ENCODE results near the gene SCN4A.
"Not testable (repeated sequence)": the region's sequence is repeated elsewhere in the genome, so short reads cannot be mapped to it uniquely, and the experiment has no call there.

The SCN4A gene

DNA sequence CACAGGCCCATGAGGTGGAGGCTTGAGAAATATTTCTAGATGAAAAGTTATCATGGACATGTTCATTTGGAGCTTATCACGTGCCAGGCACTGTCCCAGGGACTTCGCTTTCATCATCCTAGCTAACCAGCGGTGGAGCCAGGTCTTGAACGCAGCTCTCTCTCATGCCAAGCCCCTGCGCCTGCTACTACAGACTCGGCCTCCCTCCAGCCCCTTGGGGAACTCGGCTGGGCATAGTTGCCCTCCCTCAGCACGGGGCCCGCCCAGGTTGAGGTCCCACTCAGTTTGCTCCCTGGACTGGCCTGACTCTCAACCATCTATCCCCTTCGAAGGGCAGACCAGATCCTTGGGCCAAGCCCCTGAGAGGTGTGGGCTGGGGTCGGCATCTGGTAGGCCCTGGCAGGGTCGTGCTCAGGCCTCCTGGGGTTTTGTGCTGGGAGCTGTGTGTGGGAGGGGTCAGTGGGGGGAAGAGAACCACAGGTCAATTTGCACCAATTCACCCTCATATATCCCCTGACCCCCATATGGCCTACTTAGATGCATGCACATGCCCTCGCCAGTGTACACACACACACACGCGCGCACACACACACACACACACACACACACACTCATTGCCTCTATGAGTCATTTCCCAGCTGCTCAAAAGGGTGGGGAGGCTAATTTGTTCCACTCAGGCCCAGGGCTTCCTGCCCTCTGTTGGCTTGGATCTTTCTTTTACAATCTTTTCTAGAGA, 12.1 kb upstream of the SCN4A start:
- peak; percentile 66 for DNase-seq

- DNase-seq, result no peak
Measured at GRCh38 chr17:63984236-63984635, 11.5 kb upstream of the SCN4A start.

DNA sequence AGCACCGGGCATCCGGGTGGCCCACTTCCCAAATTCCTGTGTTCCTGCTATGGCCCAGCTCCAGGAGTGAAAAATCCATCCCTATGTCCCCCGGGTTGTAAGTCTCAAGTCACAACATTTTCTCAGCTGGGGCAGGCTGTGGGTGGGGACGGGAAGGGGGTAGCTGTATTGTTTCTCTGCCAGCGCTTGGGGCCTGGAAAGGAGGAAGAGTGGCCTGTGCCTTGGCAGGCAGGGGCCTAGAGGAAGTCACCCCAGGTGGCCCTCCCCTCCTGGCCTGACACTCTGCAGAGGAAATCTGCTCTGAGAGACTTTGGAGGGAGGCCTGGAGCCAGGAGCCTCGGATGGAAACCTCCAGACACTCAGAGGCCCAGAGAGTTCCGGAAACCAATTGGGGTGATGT, 10.6 kb upstream of the SCN4A start:
- DNase-seq, result no peak

GRCh38 chr17:63982641-63983040, 9.9 kb upstream of the SCN4A start:
- not testable (repeated sequence) for DNase-seq

GRCh38 chr17:63978272-63979200, 5.8 kb upstream of the SCN4A start:
- DNase-seq, result no peak

DNA sequence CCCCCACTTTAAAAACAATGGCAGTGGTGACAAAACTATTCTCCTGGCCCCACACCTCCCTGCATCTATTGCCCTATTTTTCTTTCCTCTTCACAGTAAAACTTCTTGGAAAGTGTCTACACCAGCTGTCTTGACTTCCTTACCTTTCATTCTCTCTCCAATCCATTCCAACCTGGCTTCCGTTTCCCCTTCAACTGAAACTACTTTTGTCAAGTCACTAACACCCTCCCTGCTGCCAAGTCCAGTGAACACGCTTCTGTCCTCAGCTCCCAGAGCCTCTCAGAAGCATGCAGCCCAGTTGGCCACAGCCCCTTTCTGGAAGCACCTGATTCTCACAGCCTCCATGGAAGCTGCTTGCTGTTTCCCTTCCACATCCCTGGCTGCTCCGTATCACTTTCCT, 4.0 kb upstream of the SCN4A start:
- no peak for DNase-seq

- no peak for DNase-seq
Measured at GRCh38 chr17:63975541-63976092, 2.9 kb upstream of the SCN4A start.

GRCh38 chr17:63974594-63975192, 2.0 kb upstream of the SCN4A start:
- DNase-seq, result no peak

- DNase-seq, result no peak
Measured at GRCh38 chr17:63973930-63974593, 1.3 kb upstream of the SCN4A start.

- no peak for DNase-seq
Measured at GRCh38 chr17:63973247-63973646, 529 bp upstream of the SCN4A start.

GRCh38 chr17:63969278-63969677, 3.4 kb downstream of the SCN4A start:
- DNase-seq, result no peak

- DNase-seq, result peak; percentile 26
Measured at GRCh38 chr17:63967953-63968352, 4.8 kb downstream of the SCN4A start.

- peak; percentile 29 for DNase-seq
Measured at GRCh38 chr17:63966646-63967264, 6.0 kb downstream of the SCN4A start.

GRCh38 chr17:63963123-63963522, 9.6 kb downstream of the SCN4A start:
- no peak for DNase-seq

- DNase-seq, result no peak
Measured at GRCh38 chr17:63962298-63962744, 10.4 kb downstream of the SCN4A start.

DNA sequence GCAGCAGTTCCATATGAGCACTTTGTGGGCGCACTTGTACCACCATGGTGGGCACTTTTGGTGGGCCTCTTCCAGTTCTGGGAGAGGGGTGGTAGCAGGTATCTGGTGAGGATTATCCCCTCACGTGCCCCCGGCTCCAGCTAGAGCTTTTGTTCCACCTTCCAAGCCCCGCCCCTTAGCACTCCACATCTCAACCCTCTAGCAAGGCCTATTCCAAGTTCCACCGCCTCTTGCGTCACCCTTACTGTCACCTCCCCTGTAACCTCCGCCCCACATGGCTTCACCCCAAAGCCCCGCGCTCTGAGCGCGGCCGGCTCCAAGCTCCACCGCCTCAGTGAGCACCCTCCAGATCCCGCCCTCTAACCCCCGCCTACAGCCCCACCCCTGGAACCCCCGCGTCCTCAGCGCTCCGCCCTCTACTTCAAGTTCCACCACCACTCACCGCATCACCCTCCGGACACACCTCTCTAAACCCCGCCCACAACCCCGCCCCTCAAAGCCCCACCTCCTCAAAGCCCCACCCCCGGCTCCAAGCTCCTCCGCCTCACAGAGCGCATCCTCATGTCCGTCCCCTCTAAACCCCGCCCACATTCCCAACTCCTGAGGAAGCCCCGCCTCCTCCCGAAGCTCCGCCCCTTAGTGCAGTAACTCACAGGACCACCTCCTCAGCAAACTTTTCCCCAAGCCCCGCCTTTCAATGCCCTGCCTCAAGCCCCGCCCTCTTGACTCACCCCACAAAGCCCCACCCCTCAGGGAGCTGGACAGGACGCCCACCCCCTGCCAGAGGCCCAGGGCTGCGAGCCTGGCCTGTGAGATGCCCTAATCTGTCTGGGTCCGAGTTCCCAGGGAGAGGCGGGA, 11.1 kb downstream of the SCN4A start:
- DNase-seq, result peak; percentile 66

DNA sequence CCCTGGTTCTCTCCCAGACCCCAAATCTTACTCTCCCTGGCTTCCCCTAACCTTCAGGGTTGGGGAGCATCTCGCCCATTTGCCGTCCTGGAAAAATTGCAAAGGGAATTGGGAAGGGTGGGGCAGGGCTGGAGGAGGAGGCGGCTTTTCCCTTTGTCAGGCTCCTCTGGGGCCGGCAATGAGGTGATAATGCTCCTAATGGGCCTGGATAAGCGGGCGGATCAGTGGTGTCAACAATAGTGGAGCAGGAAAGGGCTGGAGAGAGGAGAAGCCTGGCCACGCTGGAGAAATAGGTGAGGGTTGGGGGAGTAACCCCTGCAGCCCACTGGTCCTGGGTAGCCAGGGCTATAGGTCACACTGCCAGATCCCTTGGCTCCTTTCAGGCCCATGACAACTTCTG, 12.3 kb downstream of the SCN4A start:
- no peak for DNase-seq

DNA sequence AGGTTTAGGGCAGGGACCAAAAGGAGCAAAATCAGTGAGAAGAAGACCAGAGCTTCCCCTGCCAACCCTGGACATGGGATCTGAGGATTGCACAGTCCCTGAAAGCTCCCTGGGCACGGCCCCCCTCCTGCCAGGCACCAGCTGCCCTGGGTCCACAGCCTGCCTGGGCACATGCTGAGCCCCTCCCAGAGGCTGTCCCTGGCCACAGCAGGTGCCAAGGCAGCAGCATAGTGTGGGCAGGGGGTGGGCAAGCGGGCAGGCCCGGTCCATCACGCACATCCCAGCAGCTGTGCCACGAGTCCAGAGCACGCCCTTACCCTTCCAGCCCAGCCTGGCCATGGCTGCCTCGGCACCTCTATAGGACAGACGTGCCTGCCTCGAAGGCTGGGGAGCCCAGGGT, 12.7 kb downstream of the SCN4A start:
- no peak for DNase-seq

DNA sequence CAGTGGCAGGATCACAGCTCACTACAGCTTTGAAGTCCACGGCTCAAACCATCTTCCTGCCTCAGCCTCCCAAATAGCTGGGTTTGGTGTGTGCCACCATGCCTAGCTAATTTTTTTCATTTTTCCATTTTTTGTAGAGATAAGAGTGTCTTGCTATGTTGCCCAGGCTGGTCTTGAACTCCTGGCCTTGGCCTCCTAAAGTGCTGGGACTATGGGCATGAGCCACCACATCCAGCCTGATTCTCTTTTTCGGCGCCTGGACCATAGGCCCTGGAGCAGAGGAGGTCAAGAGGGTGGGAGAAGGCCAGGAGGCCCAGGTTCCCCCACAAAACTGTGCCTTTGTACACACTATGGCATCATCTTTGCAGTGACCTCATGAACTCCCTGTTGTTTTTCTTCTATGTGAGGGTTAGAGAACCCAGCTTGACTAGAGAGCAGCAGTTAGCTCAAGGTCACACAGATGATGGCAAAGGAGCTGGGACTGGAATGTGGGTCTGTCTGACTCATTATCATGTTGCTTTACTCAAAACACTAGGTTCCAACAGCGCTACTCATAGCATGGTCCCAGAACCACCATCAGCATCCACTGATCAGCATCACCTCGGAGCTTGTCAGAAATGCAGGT, 16.3 kb downstream of the SCN4A start:
- no peak for DNase-seq

DNA sequence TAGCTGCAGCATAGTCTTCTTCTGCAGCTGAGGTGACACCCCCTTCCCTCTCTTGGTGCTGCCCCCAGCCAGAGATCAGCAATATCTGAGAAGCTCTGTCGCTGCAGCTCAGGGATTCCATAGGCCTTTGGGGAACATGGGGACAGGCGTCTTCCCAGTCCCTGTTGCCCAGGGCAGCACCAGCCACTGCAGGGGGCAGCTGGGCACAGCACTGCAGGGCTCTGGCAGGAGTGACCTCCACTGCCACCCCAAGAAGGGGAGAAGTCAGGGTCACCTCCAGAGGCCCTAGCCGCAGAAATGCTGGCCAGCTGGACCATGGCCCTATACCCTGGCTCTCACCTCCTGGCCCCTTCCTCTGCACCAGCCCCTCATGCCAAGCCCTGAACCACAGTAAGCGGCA, 16.9 kb downstream of the SCN4A start:
- DNase-seq, result no peak

- DNase-seq, result no peak
Measured at GRCh38 chr17:63955232-63955631, 17.5 kb downstream of the SCN4A start.

All from stimulated activated CD4-positive, alpha-beta T cell treated with anti-CD3 and anti-CD28 coated beads, Interleukin-15, amount 100 ng/mL, for 24 hours (primary cell).